Epithelial cell of proximal tubule (primary cell): ENCODE data around the gene CUX1. TPM values are rescaled to one million over a fixed set of nuclear protein-coding genes. Genes with fewer than 3 reads are reported as not detected.
"Not testable (repeated sequence)": the region's sequence is repeated elsewhere in the genome, so short reads cannot be mapped to it uniquely, and the experiment has no call there.

ENCODE experiments used
- DNase-seq: peaks from one replicate; pipeline ENCODE4 v3.0.0-alpha.2; 2011; ENCODE audit warnings: low read depth
- H3K4me3 ChIP-seq: 2 replicates; pipeline ENCODE4 v1.5.1; 2011; ENCODE audit warnings: low read depth, mild to moderate bottlenecking, low read length
- total RNA-seq: library from RNA; depleted of rRNA; stranded (reverse); fragments of >200 nt; gene quantifications from 2 replicates; pipeline ENCODE4 v1.2.3, GENCODE V29; 2015
- TF ChIP-seq, protein P1 (sequence below): conservative IDR thresholded peaks from 2 replicates; pipeline ENCODE4 v1.5.1; 2012; ENCODE audit warnings: low read depth, mild to moderate bottlenecking, low read length

CUX1 gene
- total RNA-seq, 1 donor from 2014 or later: 37.3 TPM

GRCh38 chr7:102180727-102181126 is 363.3 kb downstream of the CUX1 start:
- no peak overlapping the region for H3K4me3 ChIP-seq
- TF ChIP-seq, protein P1, sequence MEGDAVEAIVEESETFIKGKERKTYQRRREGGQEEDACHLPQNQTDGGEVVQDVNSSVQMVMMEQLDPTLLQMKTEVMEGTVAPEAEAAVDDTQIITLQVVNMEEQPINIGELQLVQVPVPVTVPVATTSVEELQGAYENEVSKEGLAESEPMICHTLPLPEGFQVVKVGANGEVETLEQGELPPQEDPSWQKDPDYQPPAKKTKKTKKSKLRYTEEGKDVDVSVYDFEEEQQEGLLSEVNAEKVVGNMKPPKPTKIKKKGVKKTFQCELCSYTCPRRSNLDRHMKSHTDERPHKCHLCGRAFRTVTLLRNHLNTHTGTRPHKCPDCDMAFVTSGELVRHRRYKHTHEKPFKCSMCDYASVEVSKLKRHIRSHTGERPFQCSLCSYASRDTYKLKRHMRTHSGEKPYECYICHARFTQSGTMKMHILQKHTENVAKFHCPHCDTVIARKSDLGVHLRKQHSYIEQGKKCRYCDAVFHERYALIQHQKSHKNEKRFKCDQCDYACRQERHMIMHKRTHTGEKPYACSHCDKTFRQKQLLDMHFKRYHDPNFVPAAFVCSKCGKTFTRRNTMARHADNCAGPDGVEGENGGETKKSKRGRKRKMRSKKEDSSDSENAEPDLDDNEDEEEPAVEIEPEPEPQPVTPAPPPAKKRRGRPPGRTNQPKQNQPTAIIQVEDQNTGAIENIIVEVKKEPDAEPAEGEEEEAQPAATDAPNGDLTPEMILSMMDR: no peak
- DNase-seq: no peak

GRCh38 chr7:102181517-102181916 is 364.1 kb downstream of the CUX1 start:
- DNase-seq: no peak
- no peak overlapping the region for H3K4me3 ChIP-seq
- TF ChIP-seq, protein P1: no peak

DNA sequence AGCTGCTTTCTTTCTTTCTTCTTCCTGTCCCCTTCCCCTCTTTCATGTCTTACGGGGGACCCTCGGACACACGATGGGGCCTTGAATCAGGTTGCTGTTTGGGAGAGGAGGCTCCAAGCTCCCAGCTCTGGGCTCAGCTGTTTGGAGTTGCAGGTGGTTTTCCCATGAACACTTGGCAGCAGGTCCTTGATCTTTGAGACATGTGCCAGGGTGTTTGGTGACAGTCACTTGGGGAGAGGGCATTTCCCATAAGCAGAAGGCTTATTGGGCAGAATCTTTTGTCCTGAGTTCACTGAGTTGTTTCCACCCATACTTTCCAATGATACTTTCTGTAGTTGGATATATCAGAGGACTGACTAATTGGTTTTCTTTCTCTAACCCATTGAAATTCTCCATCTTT is 364.6 kb downstream of the CUX1 start:
- TF ChIP-seq, protein P1: no peak
- no peak overlapping the region for H3K4me3 ChIP-seq
- no peak for DNase-seq

- DNase-seq, H3K4me3 ChIP-seq: not testable (repeated sequence)
These were observed 366.4 kb downstream of the CUX1 start for GRCh38 chr7:102183848-102184247.

GRCh38 chr7:102184303-102184702 is 366.9 kb downstream of the CUX1 start:
- no peak for DNase-seq
- TF ChIP-seq, protein P1: no peak
- H3K4me3 ChIP-seq: no peak overlapping the region

- no peak for DNase-seq
- TF ChIP-seq, protein P1: no peak
- no peak overlapping the region for H3K4me3 ChIP-seq
These were observed 368.4 kb downstream of the CUX1 start for GRCh38 chr7:102185796-102186195.

DNA sequence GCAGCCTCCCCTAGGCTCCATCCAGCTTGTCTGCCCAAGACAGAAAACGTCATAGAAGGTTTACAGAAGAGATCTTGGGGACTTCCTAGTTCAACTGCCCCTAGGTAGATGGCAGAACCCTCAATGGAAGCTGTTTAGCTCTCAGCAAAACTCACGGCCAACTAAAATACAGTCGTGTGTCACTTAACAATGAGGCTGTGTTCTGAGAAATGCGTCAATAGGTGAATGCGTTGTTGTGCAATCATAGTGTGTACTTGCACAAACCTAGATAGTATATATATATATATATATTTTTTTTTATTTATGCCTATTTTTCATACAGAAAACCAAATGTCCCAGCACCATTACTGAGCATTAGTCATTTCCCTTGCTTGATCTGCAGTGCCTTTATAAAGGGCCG is 368.9 kb downstream of the CUX1 start:
- H3K4me3 ChIP-seq: no peak overlapping the region
- TF ChIP-seq, protein P1: no peak
- no peak for DNase-seq

- H3K4me3 ChIP-seq: no peak overlapping the region
- TF ChIP-seq, protein P1: no peak
- DNase-seq: no peak
These were observed 371.3 kb downstream of the CUX1 start for GRCh38 chr7:102188746-102189145.
